IPS-18c (cell line): ENCODE measurements around the gene MED22.
"Not testable (repeated sequence)": the region's sequence is repeated elsewhere in the genome, so short reads cannot be mapped to it uniquely, and the experiment has no call there.

Source experiments
- H3K4me3 ChIP-seq: 2 replicates; pipeline ENCODE4 v1.7.0; 2013; ENCODE audit warnings: low read depth, mild to moderate bottlenecking, low read length, moderate library complexity; ENCODE audit not compliant: insufficient read depth
- H3K9me3 ChIP-seq: one replicate; pipeline ENCODE4 v1.6.1; 2013; ENCODE audit warnings: mild to moderate bottlenecking, low read length, moderate library complexity; ENCODE audit not compliant: control insufficient read depth, insufficient read depth

MED22 gene

DNA sequence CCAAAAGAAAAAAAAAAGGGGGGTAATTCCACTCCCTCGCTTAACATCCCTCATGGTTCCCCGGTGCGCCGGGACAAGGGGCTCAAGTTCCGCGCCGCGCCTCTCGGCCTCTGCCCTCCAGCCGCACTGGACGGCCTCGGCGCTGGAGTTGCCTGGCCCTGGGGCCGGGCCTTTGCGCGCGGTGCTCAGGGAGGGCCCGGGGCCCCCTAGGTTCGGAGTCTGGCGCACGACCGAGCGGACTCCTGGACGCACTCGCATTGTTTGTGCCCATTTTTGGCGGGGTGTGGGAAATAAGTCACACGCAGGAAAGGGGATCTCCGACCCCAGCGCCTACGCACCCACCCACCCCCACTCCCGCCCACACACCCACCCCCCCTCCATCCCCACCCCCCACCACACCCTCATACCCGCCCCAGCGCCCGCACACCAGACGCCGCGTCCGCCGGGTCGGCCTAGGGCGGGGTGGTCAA is 381 bp downstream of the MED22 start:
- Histone ChIP-seq H3K9me3 (peaks cover 2% of the 10 kb centered on the region), H3K4me3 (peak overlapping the region; percentile 99)

DNA sequence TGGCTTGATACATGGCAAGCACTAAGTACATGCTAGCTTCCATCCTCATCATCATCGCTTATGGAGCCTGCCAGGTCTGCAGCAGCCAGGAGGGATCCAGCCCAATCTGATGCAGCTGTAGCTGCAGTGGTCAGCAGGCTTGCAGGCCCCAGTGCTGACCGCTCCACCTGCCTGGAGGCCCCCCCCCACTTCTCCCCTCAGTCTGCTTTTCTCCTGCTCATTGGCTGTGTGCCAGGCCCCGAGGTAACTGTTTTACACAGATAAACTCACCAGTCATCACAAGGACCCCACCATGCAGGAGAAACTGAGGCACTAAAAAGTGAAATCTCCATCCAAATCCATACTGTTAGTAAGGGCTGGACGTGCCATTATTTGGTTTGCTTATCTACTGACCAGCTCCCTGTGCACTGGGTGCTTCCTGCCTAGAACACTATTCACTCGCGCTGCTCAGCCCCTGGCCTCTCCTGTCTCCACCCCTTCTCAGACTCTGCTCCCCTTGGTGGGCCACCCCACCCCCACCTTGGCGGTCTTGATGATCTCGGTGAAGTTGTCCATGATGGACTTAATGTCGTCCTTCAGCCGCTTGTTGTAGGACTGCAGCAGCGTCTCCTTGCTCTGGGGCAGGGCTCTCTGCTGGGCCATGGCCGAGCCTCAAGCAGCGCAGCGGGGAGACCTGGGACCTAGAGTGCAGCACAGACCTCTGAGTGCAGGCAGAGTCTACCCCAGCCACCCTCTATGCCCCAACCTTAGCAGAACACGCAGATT is 1.7 kb downstream of the MED22 start:
- peak overlapping the region; percentile 99 for H3K4me3 ChIP-seq
- peaks cover 2% of the 10 kb centered on the region for H3K9me3 ChIP-seq

DNA sequence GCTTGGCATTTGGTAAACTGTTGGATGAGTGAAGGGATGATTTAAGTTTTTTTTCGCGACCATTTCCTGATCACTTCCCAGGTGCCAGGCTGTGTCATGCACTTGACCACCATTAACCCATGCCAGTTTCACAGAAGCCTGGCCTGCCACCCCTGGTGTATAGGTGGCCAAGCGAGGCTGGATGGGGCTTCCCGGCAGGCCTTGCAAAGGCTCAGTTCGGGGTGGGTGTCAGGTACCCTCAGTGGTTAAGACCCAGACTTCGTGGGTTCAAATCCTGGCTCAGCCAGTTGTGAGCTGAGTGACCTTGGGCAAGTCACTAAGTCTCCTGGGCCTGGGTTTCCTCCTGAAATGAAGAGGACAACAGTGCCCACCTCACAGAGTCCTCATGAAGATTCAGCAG is 2.3 kb downstream of the MED22 start:
- H3K9me3 ChIP-seq: peaks cover 2% of the 10 kb centered on the region
- H3K4me3 ChIP-seq: no peak overlapping the region

DNA sequence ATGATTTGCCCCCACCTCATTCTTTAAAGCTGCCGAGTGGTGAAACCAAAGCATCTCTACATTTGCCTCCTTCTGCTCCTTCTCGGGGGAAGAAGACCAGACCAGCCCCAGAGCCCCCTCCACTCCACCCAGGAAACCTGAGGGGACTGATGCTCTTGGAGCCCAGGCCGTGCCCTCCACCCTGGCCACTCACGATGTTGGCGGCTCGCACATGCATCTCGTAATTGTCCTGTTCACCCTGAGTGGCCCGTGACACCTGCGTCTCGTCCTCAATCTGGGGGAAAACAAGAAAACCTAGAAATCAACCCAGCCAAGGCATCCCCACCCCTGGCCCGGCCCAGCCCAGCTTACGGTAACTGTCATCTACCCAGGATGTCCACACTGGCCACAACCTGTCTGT is 3.0 kb downstream of the MED22 start:
- Histone ChIP-seq H3K4me3 (no peak overlapping the region), H3K9me3 (peaks cover 2% of the 10 kb centered on the region)

DNA sequence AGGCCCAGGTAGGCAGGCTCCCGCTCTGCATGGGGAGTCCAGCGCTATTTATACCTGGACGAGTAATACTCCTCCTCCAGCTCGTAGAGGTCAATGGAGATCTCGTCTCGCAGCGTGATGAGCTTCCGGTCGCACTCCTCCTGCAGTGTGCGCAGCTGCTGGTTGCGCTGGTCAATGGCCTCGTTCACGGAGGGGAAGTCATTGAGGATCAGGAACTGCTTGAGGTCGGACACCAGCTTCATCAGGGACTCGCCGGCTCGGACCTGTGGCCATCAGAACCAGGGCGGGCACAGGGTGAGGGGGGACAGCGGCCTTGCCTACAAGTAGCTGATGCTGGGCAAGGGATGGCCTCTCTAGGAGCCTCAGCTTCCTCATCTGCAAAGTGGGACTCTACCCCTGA is 3.9 kb downstream of the MED22 start:
- no peak overlapping the region for H3K4me3 ChIP-seq
- H3K9me3 ChIP-seq: peaks cover 2% of the 10 kb centered on the region

DNA sequence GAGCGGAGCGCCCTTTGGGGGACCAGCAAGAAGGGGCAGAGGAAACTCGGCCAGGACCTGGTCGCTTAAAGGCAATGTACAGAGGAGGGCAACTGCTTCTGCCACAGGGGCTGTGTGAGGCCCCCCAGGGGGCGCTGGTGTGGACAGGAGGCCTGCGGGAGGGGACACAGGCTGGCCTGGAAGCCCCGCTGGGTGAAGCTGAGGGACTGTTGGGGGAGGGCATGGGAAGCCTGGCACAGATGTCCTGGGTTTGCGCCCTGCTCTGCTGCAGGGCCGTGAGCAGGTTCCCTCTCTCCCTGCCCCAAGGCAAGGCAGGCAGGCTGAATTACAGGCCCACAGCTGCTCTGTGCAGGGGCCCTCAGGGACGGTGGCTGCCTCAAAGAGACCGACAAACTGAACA is 5.4 kb downstream of the MED22 start:
- H3K9me3 ChIP-seq: no peaks in the 10 kb centered on the region
- H3K4me3 ChIP-seq: no peak overlapping the region

DNA sequence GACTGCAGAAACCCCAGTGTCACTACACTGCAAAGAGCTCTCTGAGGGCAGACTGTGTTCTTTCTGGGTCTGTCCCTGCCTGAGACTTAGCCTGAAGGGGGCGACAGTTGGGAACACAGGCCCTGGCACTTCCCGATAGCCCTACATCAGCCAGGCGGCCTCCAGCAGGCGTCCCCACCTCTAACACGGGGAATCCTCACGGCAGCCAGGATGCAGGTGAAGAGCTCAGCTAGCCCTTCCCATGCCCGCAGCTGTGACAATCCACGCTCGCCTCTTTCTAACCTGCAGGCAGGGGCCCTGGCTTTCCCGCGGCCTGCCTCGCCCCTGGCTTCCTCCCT is 5.9 kb downstream of the MED22 start:
- H3K4me3 ChIP-seq: no peak overlapping the region

DNA sequence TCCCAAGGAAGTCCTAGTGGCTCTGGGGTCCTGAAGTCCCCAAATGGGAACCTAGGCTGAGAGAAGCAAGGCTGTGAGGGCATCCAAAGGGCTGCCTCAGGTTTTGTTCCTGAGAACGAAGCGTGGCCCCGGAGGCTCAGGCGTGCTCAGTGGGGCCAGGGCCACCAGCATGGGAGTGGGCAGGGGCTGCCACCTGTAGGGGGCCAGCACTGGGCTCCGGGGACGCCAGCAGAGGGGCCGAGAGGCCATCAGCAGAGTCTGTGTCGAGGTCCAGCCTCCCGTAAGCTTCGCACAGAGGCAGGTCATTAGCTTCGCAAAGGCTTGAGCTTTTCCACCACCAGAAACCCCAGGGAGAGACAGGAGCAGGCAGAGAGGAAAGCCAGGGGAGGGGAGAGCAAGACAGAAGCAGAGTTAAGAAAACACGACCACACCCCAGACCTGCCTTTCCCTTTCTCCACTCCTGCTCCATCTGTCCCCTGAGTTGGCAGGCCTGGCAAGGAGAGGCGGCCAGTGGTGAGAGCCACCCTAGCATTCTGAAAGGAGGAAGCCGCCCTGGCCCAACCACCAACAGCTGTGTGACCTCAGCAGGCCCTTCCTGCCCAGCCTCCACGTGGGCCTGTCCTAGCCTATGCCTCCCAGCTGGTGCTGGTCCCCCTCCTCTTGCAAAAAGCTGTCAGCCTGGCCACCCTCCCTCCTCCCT is 6.4 kb downstream of the MED22 start:
- no peak overlapping the region for H3K4me3 ChIP-seq

More for the DNA sequence above, 5.9 kb downstream of the MED22 start:
- H3K9me3 ChIP-seq: no peaks in the 10 kb centered on the region

DNA sequence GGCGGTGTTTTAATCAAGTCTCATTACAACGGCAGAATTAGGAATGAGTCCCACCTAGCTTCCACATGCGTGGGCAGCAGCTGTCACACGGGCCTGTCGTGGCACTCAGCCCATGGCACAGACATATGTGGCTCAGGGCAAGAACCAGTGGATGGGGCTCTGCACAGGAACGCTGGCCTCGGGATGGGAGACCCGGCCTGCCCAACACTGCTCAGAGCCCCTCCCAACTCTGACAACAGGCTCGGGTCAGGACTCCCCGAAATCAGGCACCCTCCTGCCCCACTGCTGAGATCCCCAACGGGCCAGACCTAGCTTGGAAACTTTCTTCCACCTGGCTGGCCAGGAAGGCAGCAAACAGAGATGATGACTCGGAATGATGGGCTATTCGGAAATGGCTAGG is 7.0 kb downstream of the MED22 start:
- no peak overlapping the region for H3K4me3 ChIP-seq
- H3K9me3 ChIP-seq: no peaks in the 10 kb centered on the region

More for the DNA sequence above, 6.4 kb downstream of the MED22 start:
- H3K9me3 ChIP-seq: no peaks in the 10 kb centered on the region

DNA sequence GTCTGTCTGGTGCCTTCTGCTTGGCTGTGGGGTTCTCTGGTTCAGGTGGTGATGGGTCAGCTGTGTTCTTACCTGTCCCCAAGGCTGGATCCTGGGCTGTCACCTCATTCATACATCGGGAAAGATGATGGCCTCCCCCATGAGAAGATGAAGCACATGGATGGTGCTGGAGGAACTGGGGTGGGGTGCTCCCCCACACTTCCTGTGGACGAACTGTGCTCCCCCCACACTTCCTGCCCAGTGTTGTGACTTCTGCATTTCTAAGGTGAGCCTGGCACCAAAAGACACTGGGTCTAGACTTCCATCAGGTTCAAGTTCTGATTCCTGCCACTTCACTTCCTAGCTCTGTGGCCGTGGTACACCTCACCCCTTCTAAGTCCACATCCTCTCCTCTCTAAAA is 7.7 kb downstream of the MED22 start:
- Histone ChIP-seq H3K4me3 (no peak overlapping the region), H3K9me3 (no peaks in the 10 kb centered on the region)

DNA sequence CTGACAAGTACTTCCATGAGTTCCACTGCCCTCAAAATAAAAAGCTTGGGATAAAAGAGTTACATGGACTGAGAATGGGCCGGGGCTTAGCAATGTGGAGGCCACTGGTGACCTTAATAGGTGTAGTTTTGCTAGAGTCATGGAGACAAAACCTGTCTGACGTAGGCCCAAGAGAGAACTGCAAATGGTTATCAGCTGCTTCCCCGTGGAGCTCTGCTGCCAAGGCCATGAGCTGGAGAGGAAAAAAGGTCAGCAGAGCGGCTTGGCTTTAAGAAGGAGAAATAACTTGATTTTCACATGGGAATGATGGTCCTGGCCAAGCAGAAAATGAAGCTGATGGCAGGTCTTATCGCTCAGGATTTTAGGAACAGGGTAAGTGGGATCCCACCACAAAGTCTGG is 8.3 kb downstream of the MED22 start:
- Histone ChIP-seq H3K9me3 (no peaks in the 10 kb centered on the region), H3K4me3 (no peak overlapping the region)

DNA sequence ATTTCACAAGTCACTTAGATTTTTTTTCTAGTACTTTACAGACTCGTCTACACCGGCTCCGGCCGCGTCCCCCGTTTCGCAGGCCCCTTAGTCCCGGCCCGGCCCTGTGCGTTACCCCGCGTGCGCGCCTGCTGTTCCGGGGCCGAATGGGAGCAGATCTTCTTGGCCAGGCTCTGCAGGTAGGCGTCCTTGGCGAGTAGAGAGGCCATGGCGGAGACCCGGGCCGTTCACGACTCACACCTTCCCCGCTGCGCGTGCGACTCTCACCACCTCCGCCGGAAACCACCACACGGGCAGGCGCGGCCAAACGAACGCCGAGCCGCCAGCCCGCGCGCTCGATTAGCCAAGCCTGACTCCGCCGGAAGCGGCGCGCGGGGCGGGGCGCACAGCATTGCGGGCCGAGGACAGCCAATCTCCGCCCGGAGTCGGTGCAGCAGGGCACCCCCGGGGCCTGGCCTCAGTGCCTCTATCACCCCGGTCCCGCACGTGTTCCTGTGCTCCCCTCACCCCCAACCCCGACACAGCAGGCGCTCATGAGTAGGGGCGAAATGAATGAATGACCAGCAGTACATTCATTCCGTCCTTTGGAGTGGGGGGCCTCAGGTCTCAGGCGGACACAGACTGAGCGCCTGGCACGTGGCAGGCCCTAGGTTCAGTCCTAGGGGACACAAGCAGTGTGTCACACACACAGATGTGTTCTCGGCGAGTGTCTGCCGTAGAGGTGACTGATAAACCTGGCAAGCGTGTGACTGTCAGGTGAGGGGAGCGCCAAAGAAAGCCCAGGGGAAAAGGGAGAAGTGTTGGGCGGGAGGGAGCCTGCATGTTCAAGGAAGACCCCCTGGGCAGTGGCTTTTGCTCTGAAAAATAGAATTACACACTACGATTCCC is 11.8 kb downstream of the MED22 start, which contains the start of gene SURF6:
TSS of gene SURF6 (minus strand) at position 265 of the 888 bp plus-strand sequence. CDS start at position 209, 56 bp downstream.
- H3K4me3 ChIP-seq: peak within 1 kb of the TSS; percentile 98
- no peaks in the 10 kb centered on the region for H3K9me3 ChIP-seq

DNA sequence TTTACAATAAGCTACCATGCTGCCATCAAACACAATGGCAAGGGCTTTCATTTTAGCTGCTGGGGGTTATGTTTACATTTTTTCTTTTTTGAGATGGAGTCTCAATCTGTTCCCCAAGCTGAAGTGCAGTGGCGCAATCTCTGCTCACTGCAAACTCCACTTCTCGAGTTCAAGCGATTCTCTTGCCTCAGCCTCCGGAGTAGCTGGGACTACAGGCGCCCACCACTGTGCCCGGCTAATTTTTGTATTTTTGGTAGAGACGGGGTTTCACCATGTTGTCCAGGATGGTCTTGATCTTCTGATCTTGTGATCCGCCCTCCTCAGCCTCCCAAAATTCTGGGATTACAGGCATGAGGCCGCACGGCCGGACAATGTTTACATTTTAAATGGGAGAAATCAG is 13.0 kb downstream of the MED22 start:
- peak overlapping the region; percentile 98; the same call in 1 of the 2 replicates for H3K4me3 ChIP-seq
- H3K9me3 ChIP-seq: not testable (repeated sequence)

DNA sequence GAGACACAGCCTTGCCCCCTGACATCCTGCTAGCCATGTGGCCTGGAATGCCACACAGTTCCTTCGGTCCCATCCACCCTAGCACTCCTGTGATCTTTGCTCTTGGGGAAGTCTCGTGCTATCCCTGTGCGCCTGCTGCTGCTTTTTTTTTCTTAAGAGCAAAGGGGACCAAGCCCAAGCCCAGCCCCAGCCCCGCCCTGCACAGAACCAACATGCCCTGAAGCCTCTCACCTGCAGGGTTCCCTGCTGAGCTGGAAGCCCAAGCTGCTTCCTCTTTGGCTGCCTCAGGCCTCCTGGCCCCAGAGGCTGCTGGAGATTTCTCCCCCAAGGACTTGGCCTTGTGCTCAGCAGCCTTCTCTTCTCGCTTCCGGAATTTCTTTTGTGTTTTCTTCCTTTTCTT is 13.8 kb downstream of the MED22 start:
- Histone ChIP-seq H3K4me3 (peak overlapping the region; percentile 20; the same call in 1 of the 2 replicates), H3K9me3 (no peaks in the 10 kb centered on the region)

DNA sequence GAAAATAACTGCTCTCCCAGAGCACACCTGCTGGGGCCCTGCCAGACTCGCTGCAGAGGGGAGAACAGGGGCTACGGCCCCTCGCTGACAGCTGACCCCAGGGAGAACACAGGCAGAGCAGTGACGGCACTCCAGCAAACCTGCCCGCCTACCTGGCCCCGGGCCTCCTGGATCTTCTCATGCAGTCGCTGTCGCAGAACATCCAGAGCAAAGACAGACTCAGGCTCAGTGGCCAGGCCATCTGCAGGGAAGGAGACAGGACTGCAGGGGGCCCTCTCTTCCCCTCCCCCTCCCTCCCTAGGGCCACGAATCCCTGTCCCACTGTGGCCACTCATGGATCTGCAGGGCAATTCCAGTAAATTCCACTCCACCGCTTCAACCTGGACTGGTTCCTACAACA is 14.4 kb downstream of the MED22 start:
- H3K4me3 ChIP-seq: no peak overlapping the region; the same call in 1 of the 2 replicates
- H3K9me3 ChIP-seq: no peaks in the 10 kb centered on the region

DNA sequence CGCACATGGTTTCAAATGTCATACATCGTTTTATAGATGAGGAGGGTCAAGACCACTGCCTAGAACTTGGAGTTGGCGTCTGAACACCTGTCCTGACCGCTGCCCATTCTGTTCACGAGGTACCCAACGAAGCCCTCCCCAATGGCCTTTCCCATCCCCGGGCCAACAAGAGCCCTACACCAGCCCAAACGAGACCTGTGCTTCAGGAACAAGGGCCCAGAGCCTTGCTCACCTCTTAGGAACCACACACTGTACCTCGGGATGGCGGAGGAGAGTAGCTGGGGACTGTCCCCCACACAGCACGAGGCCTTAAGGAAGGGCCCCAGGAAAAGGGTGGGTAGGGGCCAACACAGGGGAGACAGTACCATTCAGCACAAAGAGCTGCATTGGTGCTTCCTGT is 14.9 kb downstream of the MED22 start:
- H3K9me3 ChIP-seq: no peaks in the 10 kb centered on the region
- no peak overlapping the region for H3K4me3 ChIP-seq

DNA sequence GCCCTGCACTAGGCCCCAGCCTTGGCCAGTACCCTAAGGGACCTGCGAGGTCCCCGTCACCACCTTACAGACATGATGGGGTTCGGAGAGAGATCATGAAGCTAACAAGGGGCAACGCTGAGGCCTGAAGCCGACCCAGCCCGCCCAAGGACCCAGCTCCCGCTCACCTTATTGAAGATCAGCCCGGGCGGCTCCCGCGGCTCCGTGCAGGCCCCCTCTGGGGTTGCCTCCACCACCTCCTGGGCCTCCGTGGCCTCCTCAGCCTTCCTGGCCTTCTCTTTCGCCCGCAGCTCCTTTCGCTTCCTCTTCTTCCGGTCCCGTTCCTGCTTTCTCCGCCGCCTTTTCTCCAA is 15.6 kb downstream of the MED22 start:
- no peaks in the 10 kb centered on the region for H3K9me3 ChIP-seq
- H3K4me3 ChIP-seq: no peak overlapping the region
